Smooth muscle cell (in vitro differentiated cells): ENCODE data around the gene MUC5AC. TPM values are rescaled to one million over a fixed set of nuclear protein-coding genes. Genes with fewer than 3 reads are reported as not detected.

Source experiments
- DNase-seq: peaks from one replicate; lab custom pipeline; 2025; ENCODE audit not compliant: unreplicated experiment; lab: John Stamatoyannopoulos, UW
- H2AFZ ChIP-seq: fragments of 200-600 bp; sonication (generic); 2 replicates; pipeline ENCODE4 v1.6.0; 2016; ENCODE audit warnings: antibody characterized with exemption, low read depth, mild to moderate bottlenecking
- H3F3A ChIP-seq: fragments of 200-600 bp; sonication (generic); 2 replicates; pipeline ENCODE4 v1.6.0; 2017; ENCODE audit warnings: antibody characterized with exemption, low read depth
- H3K27ac ChIP-seq: fragments of 200-600 bp; sonication (generic); 2 replicates; pipeline ENCODE4 v1.5.1; 2016; ENCODE audit warnings: low read depth, mild to moderate bottlenecking
- H3K27me3 ChIP-seq: fragments of 200-600 bp; sonication (generic); 2 replicates; pipeline ENCODE4 v1.6.1; 2016; ENCODE audit warnings: low read depth, mild to moderate bottlenecking
- H3K36me3 ChIP-seq: fragments of 200-600 bp; sonication (generic); 2 replicates; pipeline ENCODE4 v1.5.1; 2016; ENCODE audit warnings: low read depth
- H3K4me1 ChIP-seq: fragments of 200-600 bp; sonication (generic); 2 replicates; pipeline ENCODE4 v1.5.1; 2016; ENCODE audit warnings: low read depth
- H3K4me2 ChIP-seq: fragments of 200-600 bp; sonication (generic); 2 replicates; pipeline ENCODE4 v1.6.0; 2016; ENCODE audit warnings: mild to moderate bottlenecking
- H3K4me3 ChIP-seq: fragments of 200-600 bp; sonication (generic); 2 replicates; pipeline ENCODE4 v1.5.1; 2016; ENCODE audit warnings: mild to moderate bottlenecking
- H3K79me2 ChIP-seq: fragments of 200-600 bp; sonication (generic); 2 replicates; pipeline ENCODE4 v1.6.0; 2016; ENCODE audit warnings: low read depth, mild to moderate bottlenecking
- H3K9ac ChIP-seq: fragments of 200-600 bp; sonication (generic); 2 replicates; pipeline ENCODE4 v1.6.0; 2016; ENCODE audit warnings: low read depth
- H3K9me3 ChIP-seq: fragments of 200-600 bp; sonication (generic); replicated peaks from 2 replicates; pipeline ENCODE4 v1.5.1; 2016; ENCODE audit warnings: low read depth
- H4K20me1 ChIP-seq: fragments of 200-600 bp; sonication (generic); 2 replicates; pipeline ENCODE4 v1.6.0; 2016; ENCODE audit warnings: low read depth
- WGBS: methylation state at CpG from one replicate; pipeline ENCODE4 v1.1.7; 2016; ENCODE audit warnings: low lambda C conversion rate; 5-methylcytosine and 5-hydroxymethylcytosine counted together
- polyA plus RNA-seq: library from polyadenylated mRNA; unstranded; fragments of >200 nt; fragmentation: Nextera tagmentation; extraction: Ambion mirVana; gene quantifications from 2 replicates; pipeline ENCODE4 v1.2.1, GENCODE V29; 2016
- total RNA-seq: library from RNA; depleted of rRNA; stranded (reverse); fragments of >200 nt; gene quantifications from 2 replicates; pipeline ENCODE4 v1.2.3, GENCODE V29; 2014
- TF ChIP-seq, protein P1 (sequence below): fragments of 200-600 bp; sonication (generic); IDR thresholded peaks from 2 replicates; pipeline ENCODE4 v1.5.1; 2017; ENCODE audit warnings: borderline replicate concordance, mild to moderate bottlenecking, antibody characterized with exemption; ENCODE audit not compliant: insufficient read depth, poor library complexity, severe bottlenecking

MUC5AC gene, protein sequence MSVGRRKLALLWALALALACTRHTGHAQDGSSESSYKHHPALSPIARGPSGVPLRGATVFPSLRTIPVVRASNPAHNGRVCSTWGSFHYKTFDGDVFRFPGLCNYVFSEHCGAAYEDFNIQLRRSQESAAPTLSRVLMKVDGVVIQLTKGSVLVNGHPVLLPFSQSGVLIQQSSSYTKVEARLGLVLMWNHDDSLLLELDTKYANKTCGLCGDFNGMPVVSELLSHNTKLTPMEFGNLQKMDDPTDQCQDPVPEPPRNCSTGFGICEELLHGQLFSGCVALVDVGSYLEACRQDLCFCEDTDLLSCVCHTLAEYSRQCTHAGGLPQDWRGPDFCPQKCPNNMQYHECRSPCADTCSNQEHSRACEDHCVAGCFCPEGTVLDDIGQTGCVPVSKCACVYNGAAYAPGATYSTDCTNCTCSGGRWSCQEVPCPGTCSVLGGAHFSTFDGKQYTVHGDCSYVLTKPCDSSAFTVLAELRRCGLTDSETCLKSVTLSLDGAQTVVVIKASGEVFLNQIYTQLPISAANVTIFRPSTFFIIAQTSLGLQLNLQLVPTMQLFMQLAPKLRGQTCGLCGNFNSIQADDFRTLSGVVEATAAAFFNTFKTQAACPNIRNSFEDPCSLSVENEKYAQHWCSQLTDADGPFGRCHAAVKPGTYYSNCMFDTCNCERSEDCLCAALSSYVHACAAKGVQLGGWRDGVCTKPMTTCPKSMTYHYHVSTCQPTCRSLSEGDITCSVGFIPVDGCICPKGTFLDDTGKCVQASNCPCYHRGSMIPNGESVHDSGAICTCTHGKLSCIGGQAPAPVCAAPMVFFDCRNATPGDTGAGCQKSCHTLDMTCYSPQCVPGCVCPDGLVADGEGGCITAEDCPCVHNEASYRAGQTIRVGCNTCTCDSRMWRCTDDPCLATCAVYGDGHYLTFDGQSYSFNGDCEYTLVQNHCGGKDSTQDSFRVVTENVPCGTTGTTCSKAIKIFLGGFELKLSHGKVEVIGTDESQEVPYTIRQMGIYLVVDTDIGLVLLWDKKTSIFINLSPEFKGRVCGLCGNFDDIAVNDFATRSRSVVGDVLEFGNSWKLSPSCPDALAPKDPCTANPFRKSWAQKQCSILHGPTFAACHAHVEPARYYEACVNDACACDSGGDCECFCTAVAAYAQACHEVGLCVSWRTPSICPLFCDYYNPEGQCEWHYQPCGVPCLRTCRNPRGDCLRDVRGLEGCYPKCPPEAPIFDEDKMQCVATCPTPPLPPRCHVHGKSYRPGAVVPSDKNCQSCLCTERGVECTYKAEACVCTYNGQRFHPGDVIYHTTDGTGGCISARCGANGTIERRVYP (N-terminal part only)
- not detected in 2 replicates for total RNA-seq
- polyA plus RNA-seq, result not detected in 2 replicates

DNA sequence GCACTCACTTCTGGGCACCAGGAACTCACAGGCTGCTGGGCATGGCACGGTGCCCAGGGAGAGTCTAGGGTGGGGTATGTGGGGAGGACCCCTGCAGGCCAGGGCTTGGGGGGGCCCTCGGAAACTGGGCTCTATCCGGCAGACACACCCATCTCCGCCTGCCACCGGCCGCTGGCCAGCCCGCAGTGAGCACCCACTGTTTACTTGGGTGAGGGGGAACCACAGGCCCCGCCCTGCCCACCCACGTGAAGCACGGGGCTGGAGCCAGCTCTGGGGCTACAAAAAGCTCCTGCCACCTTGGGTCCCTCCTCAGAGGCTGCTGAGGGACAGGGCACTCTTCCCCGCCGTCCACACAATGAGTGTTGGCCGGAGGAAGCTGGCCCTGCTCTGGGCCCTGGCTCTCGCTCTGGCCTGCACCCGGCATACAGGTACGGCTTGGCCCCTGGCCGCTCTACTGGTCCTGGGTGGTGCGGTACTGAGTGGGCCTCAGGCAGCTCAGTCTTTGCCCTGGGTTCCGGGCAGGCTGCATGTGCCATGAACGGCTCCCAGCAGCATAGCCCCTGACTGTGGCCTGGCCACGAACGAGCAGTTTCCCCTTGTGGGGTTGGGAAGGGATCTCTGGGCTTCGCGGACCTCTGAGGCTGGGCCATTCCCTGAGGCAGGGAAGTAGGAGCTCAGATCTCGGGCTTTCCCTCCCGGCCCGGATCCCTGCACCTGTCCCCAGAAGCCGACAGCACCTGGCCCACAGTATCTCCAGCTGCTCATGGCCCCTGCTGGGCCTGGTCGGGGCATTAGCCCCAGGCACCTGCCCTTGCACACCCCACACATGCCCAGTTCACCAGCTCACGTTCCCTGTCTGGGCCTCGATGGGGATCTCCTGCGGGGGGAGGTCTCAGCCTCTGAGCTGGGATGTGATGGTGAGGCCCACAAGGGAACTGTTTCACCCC, at the start of gene MUC5AC:
Gene MUC5AC (plus strand): TSS at position 309 of the 947 bp plus-strand sequence. CDS start 47 bp downstream, at position 356.
- Histone ChIP-seq H3K4me3 (no peak within 1 kb of the TSS), H2AFZ (no peak within 1 kb of the TSS), H3K27ac (no peak within 1 kb of the TSS), H3K27me3 (no peaks in the 10 kb centered on the region), H3K36me3 (no peaks in the 10 kb centered on the region), H3K9me3 (no peaks in the 10 kb centered on the region), H3K9ac (no peak within 1 kb of the TSS), H3K4me1 (no peaks in the 10 kb centered on the region), H3F3A (no peaks in the 10 kb centered on the region), H4K20me1 (no peaks in the 10 kb centered on the region), H3K79me2 (no peaks in the 10 kb centered on the region), H3K4me2 (no peak within 1 kb of the TSS)
- no peak for DNase-seq
- TF ChIP-seq, protein P1, sequence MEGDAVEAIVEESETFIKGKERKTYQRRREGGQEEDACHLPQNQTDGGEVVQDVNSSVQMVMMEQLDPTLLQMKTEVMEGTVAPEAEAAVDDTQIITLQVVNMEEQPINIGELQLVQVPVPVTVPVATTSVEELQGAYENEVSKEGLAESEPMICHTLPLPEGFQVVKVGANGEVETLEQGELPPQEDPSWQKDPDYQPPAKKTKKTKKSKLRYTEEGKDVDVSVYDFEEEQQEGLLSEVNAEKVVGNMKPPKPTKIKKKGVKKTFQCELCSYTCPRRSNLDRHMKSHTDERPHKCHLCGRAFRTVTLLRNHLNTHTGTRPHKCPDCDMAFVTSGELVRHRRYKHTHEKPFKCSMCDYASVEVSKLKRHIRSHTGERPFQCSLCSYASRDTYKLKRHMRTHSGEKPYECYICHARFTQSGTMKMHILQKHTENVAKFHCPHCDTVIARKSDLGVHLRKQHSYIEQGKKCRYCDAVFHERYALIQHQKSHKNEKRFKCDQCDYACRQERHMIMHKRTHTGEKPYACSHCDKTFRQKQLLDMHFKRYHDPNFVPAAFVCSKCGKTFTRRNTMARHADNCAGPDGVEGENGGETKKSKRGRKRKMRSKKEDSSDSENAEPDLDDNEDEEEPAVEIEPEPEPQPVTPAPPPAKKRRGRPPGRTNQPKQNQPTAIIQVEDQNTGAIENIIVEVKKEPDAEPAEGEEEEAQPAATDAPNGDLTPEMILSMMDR, result no peak
- WGBS, result 89% methylated on average over 26 of the region's 32 CpGs

GRCh38 chr11:1108246-1108900, 49.4 kb upstream of the MUC5AC start:
- Histone ChIP-seq H3K4me3 (no peak overlapping the region), H3K36me3 (no peaks in the 10 kb centered on the region), H3K4me1 (no peaks in the 10 kb centered on the region), H3K79me2 (no peaks in the 10 kb centered on the region), H3F3A (no peaks in the 10 kb centered on the region), H3K27ac (no peak overlapping the region), H3K9ac (no peak overlapping the region), H2AFZ (no peak overlapping the region), H3K9me3 (no peaks in the 10 kb centered on the region), H4K20me1 (no peaks in the 10 kb centered on the region), H3K27me3 (no peaks in the 10 kb centered on the region), H3K4me2 (no peak overlapping the region)
- TF ChIP-seq, protein P1, result no peak
- DNase-seq, result no peak
- WGBS, result 93% methylated on average over 26 of the region's 29 CpGs
